IMR-90 (cell line): ENCODE results near the gene ZNF497. TPM values are rescaled to one million over a fixed set of nuclear protein-coding genes. Genes with fewer than 3 reads are reported as not detected.
"Not testable (repeated sequence)": the region's sequence is repeated elsewhere in the genome, so short reads cannot be mapped to it uniquely, and the experiment has no call there.

Experiments used
- ATAC-seq: fragments of 200-7000 bp; cut with Tn5 transposase; 2 replicates; pipeline ENCODE4 v1.9.1; 2020; ENCODE audit warnings: low read depth, mild to moderate bottlenecking, moderate library complexity
- BruUV-seq: library from RNA; stranded (reverse); fragments of 400-500 nt; replicated peaks from 2 replicates; lab custom pipeline; 2021; lab: Mats Ljungman, UMichigan
- CTCF ChIA-PET: fragments of 300-600 bp; formaldehyde crosslinking; extraction: SDS; loops from one replicate; lab custom pipeline; 2021; ENCODE audit warnings: antibody characterized with exemption; lab: Yijun Ruan, JAX
- POLR2A ChIA-PET: fragments of 300-600 bp; sonication (Branson Sonifier 250); formaldehyde crosslinking; loops from one replicate; lab custom pipeline; 2022; ENCODE audit warnings: antibody characterized with exemption; ENCODE audit not compliant: unreplicated experiment; lab: Charles Lee
- DNase-seq: peaks from one replicate; pipeline ENCODE4 v3.0.0; 2013
- H2AFZ ChIP-seq: replicated peaks from 2 replicates; pipeline ENCODE3; 2013; ENCODE audit warnings: low read length, mild to moderate bottlenecking; ENCODE audit not compliant: poor library complexity
- H2AK5ac ChIP-seq: 2 replicates; pipeline ENCODE4 v1.6.1; 2013; ENCODE audit warnings: low read depth, low read length, inconsistent platforms
- H2AK9ac ChIP-seq: replicated peaks from 2 replicates; pipeline ENCODE3; 2013; ENCODE audit warnings: mild to moderate bottlenecking, low read depth, low read length, moderate library complexity; ENCODE audit not compliant: poor library complexity
- H2BK120ac ChIP-seq: 2 replicates; pipeline ENCODE4 v1.6.1; 2013; ENCODE audit warnings: low read depth, low read length, inconsistent platforms
- H2BK15ac ChIP-seq: 3 replicates; pipeline ENCODE4 v1.6.1; 2013; ENCODE audit warnings: low read depth, low read length, inconsistent platforms
- H2BK20ac ChIP-seq: 2 replicates; pipeline ENCODE4 v1.6.1; 2013; ENCODE audit warnings: low read depth, mild to moderate bottlenecking, inconsistent platforms, low read length, moderate library complexity
- H2BK5ac ChIP-seq: 2 replicates; pipeline ENCODE4 v1.6.1; 2013; ENCODE audit warnings: mild to moderate bottlenecking, low read depth, low read length, inconsistent platforms; ENCODE audit not compliant: poor library complexity, severe bottlenecking
- H3K14ac ChIP-seq: replicated peaks from 2 replicates; pipeline ENCODE4 v1.6.1; 2013; ENCODE audit warnings: low read depth, low read length, inconsistent platforms
- H3K18ac ChIP-seq: 2 replicates; pipeline ENCODE4 v1.6.1; 2013; ENCODE audit warnings: low read depth, low read length, control low read depth
- H3K23ac ChIP-seq: 2 replicates; pipeline ENCODE4 v1.6.1; 2013; ENCODE audit warnings: low read depth, low read length, inconsistent platforms
- H3K27ac ChIP-seq: 2 replicates; pipeline ENCODE4 v1.5.1; 2013; ENCODE audit warnings: mild to moderate bottlenecking, control low read depth, low read length; ENCODE audit not compliant: insufficient read depth
- H3K27me3 ChIP-seq: 2 replicates; pipeline ENCODE4 v1.6.1; 2013; ENCODE audit warnings: low read length; ENCODE audit not compliant: control insufficient read depth, insufficient read depth
- H3K36me3 ChIP-seq: 2 replicates; pipeline ENCODE4 v1.6.1; 2013; ENCODE audit warnings: low read length, mixed read lengths; ENCODE audit not compliant: control insufficient read depth, insufficient read depth
- H3K4ac ChIP-seq: 2 replicates; pipeline ENCODE4 v1.6.1; 2013; ENCODE audit warnings: low read depth, low read length, inconsistent platforms
- H3K4me1 ChIP-seq: 2 replicates; pipeline ENCODE4 v1.6.1; 2013; ENCODE audit warnings: low read length, mixed read lengths; ENCODE audit not compliant: control insufficient read depth, insufficient read depth
- H3K4me2 ChIP-seq: 2 replicates; pipeline ENCODE4 v1.6.1; 2013; ENCODE audit warnings: low read depth, mild to moderate bottlenecking, control low read depth, low read length, moderate library complexity
- H3K4me3 ChIP-seq: 2 replicates; pipeline ENCODE4 v1.5.1; 2013; ENCODE audit warnings: low read depth, mild to moderate bottlenecking, control low read depth, low read length, moderate library complexity; ENCODE audit not compliant: insufficient read depth
- H3K56ac ChIP-seq: 2 replicates; pipeline ENCODE4 v1.6.1; 2013; ENCODE audit warnings: low read length, inconsistent platforms; ENCODE audit not compliant: insufficient read depth; ENCODE audit errors: extremely low read depth
- H3K79me1 ChIP-seq, 2 experiments: 2 replicates each; pipeline ENCODE4 v1.6.1; 2013; ENCODE audit warnings: low read length in 2 of 2, inconsistent platforms in 1 of 2, low read depth in 1 of 2
- H3K9ac ChIP-seq: 2 replicates; pipeline ENCODE4 v1.6.1; 2013; ENCODE audit warnings: low read depth, low read length, control low read depth
- H3K9me1 ChIP-seq: 2 replicates; pipeline ENCODE4 v1.6.1; 2013; ENCODE audit warnings: low read length, inconsistent platforms; ENCODE audit not compliant: insufficient read depth
- H3K9me3 ChIP-seq: 2 replicates; pipeline ENCODE4 v1.6.1; 2013; ENCODE audit warnings: low read length; ENCODE audit not compliant: control insufficient read depth, insufficient read depth
- H4K20me1 ChIP-seq: 2 replicates; pipeline ENCODE4 v1.6.1; 2013; ENCODE audit warnings: low read length, inconsistent platforms; ENCODE audit not compliant: insufficient read depth
- H4K5ac ChIP-seq: 2 replicates; pipeline ENCODE4 v1.6.1; 2013; ENCODE audit warnings: mild to moderate bottlenecking, low read depth, low read length, control low read depth
- H4K8ac ChIP-seq, 2 experiments: 2 replicates each; pipeline ENCODE4 v1.6.1; 2013; ENCODE audit warnings: low read depth in 2 of 2, low read length in 2 of 2, control low read depth in 1 of 2, inconsistent platforms in 1 of 2
- H4K91ac ChIP-seq: 2 replicates; pipeline ENCODE4 v1.6.1; 2013; ENCODE audit warnings: low read depth, low read length, inconsistent platforms; ENCODE audit not compliant: insufficient read depth
- CEBPB ChIP-seq: IDR thresholded peaks from 2 replicates; pipeline ENCODE4 v1.6.1; 2012; ENCODE audit warnings: low read depth, low read length, improper control_type of control experiment
- CHD1 ChIP-seq: IDR thresholded peaks from 2 replicates; pipeline ENCODE4 v1.6.1; 2012; ENCODE audit warnings: low read depth, low read length, improper control_type of control experiment
- POLR2A ChIP-seq: IDR thresholded peaks from 2 replicates; pipeline ENCODE4 v1.6.1; 2012; ENCODE audit warnings: mild to moderate bottlenecking, low read depth, low read length
- RAD21 ChIP-seq: IDR thresholded peaks from 2 replicates; pipeline ENCODE4 v1.6.1; 2012; ENCODE audit warnings: low read length, improper control_type of control experiment
- SMC3 ChIP-seq: fragments of 150-350 bp; IDR thresholded peaks from 2 replicates; pipeline ENCODE4 v1.6.1; 2016; ENCODE audit warnings: low read depth, mild to moderate bottlenecking, antibody characterized with exemption, low read length, moderate library complexity
- WGBS, 2 experiments: methylation state at CpG; one replicate each; pipeline versions ENCODE4 v1.1.5 to v1.1.7; 2013; ENCODE audit warnings: missing lambda C conversion rate in 2 of 2; ENCODE audit not compliant: insufficient read length in 1 of 2; ENCODE audit errors: extremely low coverage in 2 of 2; 5-methylcytosine and 5-hydroxymethylcytosine counted together
- dilution Hi-C: fragments of 300-500 bp; cut with HindIII; formaldehyde crosslinking; loops from one replicate; pipeline ENCODE4 v1.14.3; 2018; ENCODE audit warnings: low sequenced_read_pairs; ENCODE audit not compliant: unreplicated experiment
- in situ Hi-C: fragments of 300-500 bp; cut with MboI; formaldehyde crosslinking; loops from 3 replicates; pipeline ENCODE4 v1.14.3; 2019; ENCODE audit warnings: low sequenced_read_pairs, inconsistent platforms, mixed read lengths
- intact Hi-C: fragments of 100-400 bp; cut with micrococcal nuclease; formaldehyde crosslinking; loops from 2 replicates; pipeline ENCODE4 v1.10.0; 2022
- polyA plus RNA-seq, 3 experiments: library from polyadenylated mRNA; depleted of rRNA; stranded (reverse); fragments of >200 nt; gene quantifications; 2 replicates each; pipeline ENCODE4 v1.2.3, GENCODE V29; 2012; ENCODE audit warnings: low replicate concordance in 1 of 3
- total RNA-seq: library from RNA; depleted of rRNA; stranded (reverse); fragments of >200 nt; gene quantifications from 2 replicates; pipeline ENCODE4 v1.2.3, GENCODE V29; 2012

ZNF497 gene
- total and polyA plus RNA-seq, 2 of the 4 experiments (the other 2 are of a cell fraction): 0.18 to 0.24 TPM

- H3K79me1 ChIP-seq: peaks cover 22 to 32% of the 10 kb centered on the region in 2 experiments
Measured at GRCh38 chr19:58311345-58311865, 51.1 kb downstream of the ZNF497 start.

GRCh38 chr19:58310685-58311084, 51.9 kb downstream of the ZNF497 start:
- WGBS, 2 experiments: no CpG with 5 or more reads among the region's 13 CpGs
- H3K27ac ChIP-seq, POLR2A ChIA-PET: not testable (repeated sequence)

More at GRCh38 chr19:58311345-58311865, 51.1 kb downstream of the ZNF497 start:
- no peaks in the 10 kb centered on the region for H3K9me3 ChIP-seq
- no peak overlapping the region for H2AK9ac ChIP-seq
- DNase-seq (no peak), ATAC-seq (no peak)
- H3K23ac ChIP-seq: no peak overlapping the region
- intact Hi-C loops: no loop called here
- H3K27me3 ChIP-seq: no peaks in the 10 kb centered on the region
- H2AK5ac ChIP-seq: no peak overlapping the region
- no peak overlapping the region for H2BK5ac ChIP-seq
- H2AFZ ChIP-seq: no peak overlapping the region
- dilution Hi-C loops: no loop called here
- H3K36me3 ChIP-seq: peaks cover 47% of the 10 kb centered on the region
- H3K27ac ChIP-seq: no peak overlapping the region
- H3K9ac ChIP-seq: no peak overlapping the region
- no peak overlapping the region for H3K4me2 ChIP-seq
- H4K5ac ChIP-seq: no peak overlapping the region
- no peak overlapping the region for H3K4me3 ChIP-seq
- no peak overlapping the region for H3K18ac ChIP-seq
- ChIA-PET CTCF (no interaction called here), POLR2A (no interaction called here)
- no peak for TF ChIP-seq RAD21
- TF ChIP-seq CHD1: no peak
- no peak for TF ChIP-seq POLR2A
- no peak for TF ChIP-seq SMC3
- TF ChIP-seq CEBPB: no peak
- in situ Hi-C loops: no loop called here
- H3K4me1 ChIP-seq: no peaks in the 10 kb centered on the region
- no peak overlapping the region for H3K56ac ChIP-seq
- no peak overlapping the region for H3K4ac ChIP-seq
- no peaks in the 10 kb centered on the region for H4K20me1 ChIP-seq
- no peak overlapping the region for H2BK20ac ChIP-seq
- H4K8ac ChIP-seq: no peak overlapping the region
- no peak overlapping the region for H2BK120ac ChIP-seq
- 0 out of 2 replicates have a peak, but pooled peaks cover 5% of the 10 kb centered on the region for H3K9me1 ChIP-seq
- BruUV-seq: no TSS peak
- WGBS, 2 experiments: 85% methylated on average over 3 of the region's 7 CpGs; no CpG with 5 or more reads in 1 of the 2 experiments
- H3K14ac ChIP-seq: no peak overlapping the region
- H2BK15ac ChIP-seq: no peak overlapping the region
- H4K91ac ChIP-seq: no peak overlapping the region

More at GRCh38 chr19:58310685-58311084, 51.9 kb downstream of the ZNF497 start:
- H3K14ac ChIP-seq, H3K18ac ChIP-seq, H2BK20ac ChIP-seq, H2BK120ac ChIP-seq, intact Hi-C loops, H4K8ac ChIP-seq, H3K9me1 ChIP-seq, H2AK5ac ChIP-seq, H3K4me2 ChIP-seq, H3K23ac ChIP-seq, H3K56ac ChIP-seq, H2AFZ ChIP-seq, H3K4ac ChIP-seq, dilution Hi-C loops, H4K5ac ChIP-seq, ATAC-seq, H3K4me3 ChIP-seq, H2AK9ac ChIP-seq, H3K4me1 ChIP-seq, H2BK15ac ChIP-seq, H3K27me3 ChIP-seq, H4K91ac ChIP-seq, H2BK5ac ChIP-seq, H3K9ac ChIP-seq, CTCF ChIA-PET, BruUV-seq, DNase-seq, H3K9me3 ChIP-seq, H4K20me1 ChIP-seq, in situ Hi-C loops: not testable (repeated sequence)
- Histone ChIP-seq H3K36me3 (peaks cover 42% of the 10 kb centered on the region), H3K79me1 (peaks cover 30 to 33% of the 10 kb centered on the region in 2 experiments)
